SKM-1 treated with dmso at 0.1 percent for 144 hours (cell line): ENCODE results near the gene OR51A7.
"Not testable (repeated sequence)": the region's sequence is repeated elsewhere in the genome, so short reads cannot be mapped to it uniquely, and the experiment has no call there.

Source experiments
- DNase-seq: peaks from one replicate; lab custom pipeline; 2025; ENCODE audit not compliant: unreplicated experiment; lab: John Stamatoyannopoulos, UW

The OR51A7 gene

DNA sequence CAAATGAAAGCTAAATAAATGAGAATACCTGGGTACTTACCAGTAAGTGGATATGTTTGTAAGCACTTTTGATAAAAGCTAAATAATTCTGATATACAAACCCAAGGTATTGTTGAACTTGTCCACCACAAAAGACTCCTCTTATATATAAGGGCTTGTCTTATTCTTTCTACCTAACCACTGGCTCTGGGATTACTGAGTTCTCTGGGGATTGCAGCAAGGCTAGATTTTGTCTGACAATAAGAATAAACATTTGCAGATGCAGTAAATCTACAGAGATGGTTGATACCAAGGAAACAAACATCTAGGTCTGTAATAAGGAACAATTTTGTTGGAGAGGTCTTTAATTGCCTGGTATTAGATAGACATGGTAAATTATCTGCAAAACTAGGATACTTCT is 43.9 kb downstream of the OR51A7 start, which contains the start of gene OR51A4:
OR51A4 (minus strand) TSS at position 101 of the 400 bp plus-strand sequence. CDS start 505 bp downstream, outside the sequence.
- no peak for DNase-seq

DNA sequence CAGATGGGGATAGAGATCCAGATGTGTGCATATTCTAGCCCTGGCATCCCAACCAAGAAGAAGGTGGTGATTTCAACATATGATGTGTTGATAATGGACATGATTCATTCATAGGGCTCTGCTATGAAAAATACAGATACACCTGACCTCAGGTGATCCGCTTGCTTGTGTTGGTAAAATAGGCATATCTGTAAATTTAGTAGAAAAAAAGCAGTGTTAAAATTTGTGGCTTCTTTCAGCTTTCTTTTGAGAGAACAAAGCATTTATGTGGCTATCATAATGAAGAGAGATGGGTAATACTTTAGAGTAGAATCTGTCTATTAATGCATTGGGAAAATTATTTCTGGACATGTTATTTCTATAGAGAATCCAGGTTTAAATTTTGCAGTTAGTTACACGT is 52.0 kb downstream of the OR51A7 start, which contains the start of gene OR51A2:
OR51A2 (minus strand) TSS at position 101 of the 400 bp plus-strand sequence; CDS start at position 101, 0 bp downstream.
- DNase-seq = not testable (repeated sequence)

GRCh38 chr11:4957396-4957795 is 53.8 kb downstream of the OR51A7 start:
- DNase-seq = no peak
